Measurements from ENCODE around the gene C9orf153. TPM values are rescaled to one million over a fixed set of nuclear protein-coding genes. Genes with fewer than 3 reads are reported as not detected.

Gene C9orf153
- total RNA-seq, 3 donors from 2014 or later: 0.35 TPM; not detected in 2

DNA sequence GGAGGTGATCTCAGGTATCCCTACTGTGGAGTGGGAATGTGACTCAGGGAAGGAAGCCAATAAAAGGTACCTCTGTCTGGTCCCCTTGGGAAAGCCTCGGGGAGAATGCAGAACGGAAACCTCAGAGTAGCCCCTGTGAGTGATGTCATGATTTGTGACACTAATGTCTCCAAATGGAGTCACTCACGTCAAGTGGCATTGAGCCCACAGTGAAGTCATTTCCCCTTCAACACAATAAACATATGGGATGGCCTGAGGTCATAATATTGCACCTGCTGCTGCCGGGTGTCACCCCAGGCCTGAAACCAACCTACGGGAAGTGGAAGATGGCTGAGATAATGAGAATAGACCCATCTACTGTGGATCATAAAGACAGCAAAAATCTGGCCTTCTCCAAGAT lies 84.2 kb downstream of the C9orf153 start:
- ATAC-seq: no peak
- peaks cover 5% of the 10 kb centered on the region for H3K4me1 ChIP-seq (ENCODE audit: low read depth)
- no peaks in the 10 kb centered on the region for H3K9me3 ChIP-seq
- intact Hi-C loops (cut with DNase I, micrococcal nuclease): no loop called here
- TF ChIP-seq, protein P1, sequence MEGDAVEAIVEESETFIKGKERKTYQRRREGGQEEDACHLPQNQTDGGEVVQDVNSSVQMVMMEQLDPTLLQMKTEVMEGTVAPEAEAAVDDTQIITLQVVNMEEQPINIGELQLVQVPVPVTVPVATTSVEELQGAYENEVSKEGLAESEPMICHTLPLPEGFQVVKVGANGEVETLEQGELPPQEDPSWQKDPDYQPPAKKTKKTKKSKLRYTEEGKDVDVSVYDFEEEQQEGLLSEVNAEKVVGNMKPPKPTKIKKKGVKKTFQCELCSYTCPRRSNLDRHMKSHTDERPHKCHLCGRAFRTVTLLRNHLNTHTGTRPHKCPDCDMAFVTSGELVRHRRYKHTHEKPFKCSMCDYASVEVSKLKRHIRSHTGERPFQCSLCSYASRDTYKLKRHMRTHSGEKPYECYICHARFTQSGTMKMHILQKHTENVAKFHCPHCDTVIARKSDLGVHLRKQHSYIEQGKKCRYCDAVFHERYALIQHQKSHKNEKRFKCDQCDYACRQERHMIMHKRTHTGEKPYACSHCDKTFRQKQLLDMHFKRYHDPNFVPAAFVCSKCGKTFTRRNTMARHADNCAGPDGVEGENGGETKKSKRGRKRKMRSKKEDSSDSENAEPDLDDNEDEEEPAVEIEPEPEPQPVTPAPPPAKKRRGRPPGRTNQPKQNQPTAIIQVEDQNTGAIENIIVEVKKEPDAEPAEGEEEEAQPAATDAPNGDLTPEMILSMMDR (IDR thresholded peaks at IDR 0.05): no peak
- no peaks in the 10 kb centered on the region for H3K36me3 ChIP-seq (ENCODE audit: low read depth)
- H3K4me3 ChIP-seq: no peak overlapping the region
- DNase-seq: no peak

Other genes starting within 250 kb of the C9orf153 start
- gene GOLM1, start 160.1 kb downstream of the C9orf153 start, total RNA-seq: 100 to 1,000 TPM; 172 to 414 (median 333) TPM
- 10 to 100 TPM; 24.1 to 36.6 (median 31.4) TPM for gene ISCA1, start 22.9 kb upstream of the C9orf153 start, total RNA-seq
- gene TUT7, start 94.8 kb upstream of the C9orf153 start, total RNA-seq: 10 to 100 TPM; 30.7 to 49.1 (median 36.8) TPM